WTC11 (cell line): ENCODE measurements around the gene ECI1. TPM values are rescaled to one million over a fixed set of nuclear protein-coding genes. Genes with fewer than 3 reads are reported as not detected.

Experiments
- ATAC-seq: fragments of 200-7000 bp; cut with Tn5 transposase; 2 replicates; pipeline ENCODE4 v1.10.0; 2021; ENCODE audit warnings: mild to moderate bottlenecking, moderate library complexity
- CTCF ChIA-PET: fragments of 300-600 bp; sonication (Branson Sonifier 250); formaldehyde crosslinking; loops from one replicate; lab custom pipeline; 2021; ENCODE audit warnings: antibody characterized with exemption; lab: Charles Lee
- POLR2A ChIA-PET: fragments of 350-600 bp; sonication (Branson Sonifier 250); formaldehyde crosslinking; loops from one replicate; lab custom pipeline; 2021; ENCODE audit warnings: antibody characterized with exemption; lab: Charles Lee
- DNase-seq: peaks from one replicate; pipeline ENCODE4 v3.0.0; 2021; ENCODE audit warnings: low spot score
- H3K27ac Mint-ChIP-seq: 2 replicates; pipeline ENCODE4 v1.8.0; 2021; ENCODE audit warnings: mixed read lengths
- H3K27me3 Mint-ChIP-seq: 2 replicates; pipeline ENCODE4 v1.8.0; 2021; ENCODE audit warnings: low read depth, mild to moderate bottlenecking, moderate library complexity, mixed read lengths
- H3K36me3 Mint-ChIP-seq: 2 replicates; pipeline ENCODE4 v1.8.0; 2021; ENCODE audit warnings: mixed read lengths
- H3K4me1 Mint-ChIP-seq: 2 replicates; pipeline ENCODE4 v1.8.0; 2022; ENCODE audit warnings: mixed read lengths
- H3K4me3 Mint-ChIP-seq: 2 replicates; pipeline ENCODE4 v1.8.0; 2021; ENCODE audit warnings: mild to moderate bottlenecking, moderate library complexity, mixed read lengths
- H3K9me3 Mint-ChIP-seq: 2 replicates; pipeline ENCODE4 v1.8.0; 2021; ENCODE audit warnings: mixed read lengths
- CREB1 ChIP-seq: sonication (generic); formaldehyde crosslinking; IDR thresholded peaks from 2 replicates; pipeline ENCODE4 v1.8.0; 2023; ENCODE audit warnings: mild to moderate bottlenecking, missing genetic modification reagents
- CREM ChIP-seq: sonication (generic); formaldehyde crosslinking; IDR thresholded peaks from 2 replicates; pipeline ENCODE4 v1.8.1; 2022; ENCODE audit warnings: mild to moderate bottlenecking, missing genetic modification reagents, moderate library complexity
- ETV6 ChIP-seq: sonication (generic); formaldehyde crosslinking; IDR thresholded peaks from 2 replicates; pipeline ENCODE4 v1.8.1; 2022; ENCODE audit warnings: mild to moderate bottlenecking, missing genetic modification reagents
- FOXJ3 ChIP-seq: sonication (generic); formaldehyde crosslinking; IDR thresholded peaks from 2 replicates; pipeline ENCODE4 v1.9.0; 2021; ENCODE audit warnings: missing genetic modification reagents, mild to moderate bottlenecking, borderline replicate concordance
- FOXP1 ChIP-seq: sonication (generic); formaldehyde crosslinking; IDR thresholded peaks from 2 replicates; pipeline ENCODE4 v1.8.0; 2022; ENCODE audit warnings: missing genetic modification reagents, mild to moderate bottlenecking, moderate library complexity, borderline replicate concordance
- GABPB1 ChIP-seq: sonication (generic); formaldehyde crosslinking; IDR thresholded peaks from 2 replicates; pipeline ENCODE4 v1.8.1; 2023; ENCODE audit warnings: mild to moderate bottlenecking, missing genetic modification reagents
- GTF2I ChIP-seq: fragments of 250-450 bp; sonication (Bioruptor Pico); conservative IDR thresholded peaks from 2 replicates; pipeline ENCODE4 v1.4.0; 2021; ENCODE audit warnings: mild to moderate bottlenecking
- HMGA2 ChIP-seq: fragments of 250-450 bp; sonication (Bioruptor Pico); IDR thresholded peaks from 2 replicates; pipeline ENCODE4 v1.4.0; 2021; ENCODE audit warnings: mild to moderate bottlenecking, moderate library complexity
- JAZF1 ChIP-seq: fragments of 250-450 bp; sonication (Bioruptor Pico); IDR thresholded peaks from 2 replicates; pipeline ENCODE4 v1.9.0; 2021; ENCODE audit warnings: moderate library complexity, mild to moderate bottlenecking, inconsistent platforms
- KAT7 ChIP-seq: sonication (generic); formaldehyde crosslinking; IDR thresholded peaks from 2 replicates; pipeline ENCODE4 v1.8.1; 2023; ENCODE audit warnings: missing genetic modification reagents, mild to moderate bottlenecking, borderline replicate concordance
- NR1H2 ChIP-seq: sonication (generic); formaldehyde crosslinking; IDR thresholded peaks from 2 replicates; pipeline ENCODE4 v1.9.0; 2021; ENCODE audit warnings: mild to moderate bottlenecking, moderate library complexity, missing genetic modification reagents
- NR3C1 ChIP-seq: sonication (generic); formaldehyde crosslinking; conservative IDR thresholded peaks from 2 replicates; pipeline ENCODE4 v1.8.1; 2023; ENCODE audit warnings: low read depth, mild to moderate bottlenecking, missing genetic modification reagents
- SMAD3 ChIP-seq: sonication (generic); formaldehyde crosslinking; IDR thresholded peaks from 2 replicates; pipeline ENCODE4 v1.8.0; 2022; ENCODE audit warnings: missing genetic modification reagents, mild to moderate bottlenecking, borderline replicate concordance
- TEAD4 ChIP-seq: sonication (generic); formaldehyde crosslinking; IDR thresholded peaks from 2 replicates; pipeline ENCODE4 v1.8.0; 2022; ENCODE audit warnings: mild to moderate bottlenecking, missing genetic modification reagents
- ZBTB21 ChIP-seq: sonication (generic); formaldehyde crosslinking; IDR thresholded peaks from 2 replicates; pipeline ENCODE4 v1.8.1; 2023; ENCODE audit warnings: mild to moderate bottlenecking, missing genetic modification reagents, borderline replicate concordance
- ZNF121 ChIP-seq: sonication (generic); formaldehyde crosslinking; IDR thresholded peaks from 2 replicates; pipeline ENCODE4 v1.8.0; 2023; ENCODE audit warnings: missing genetic modification reagents
- ZNF423 ChIP-seq: fragments of 250-450 bp; sonication (Bioruptor Pico); IDR thresholded peaks from 2 replicates; pipeline ENCODE4 v2.1.2; 2022; ENCODE audit warnings: mild to moderate bottlenecking, moderate library complexity
- total RNA-seq: library from RNA; stranded (reverse); gene quantifications from 3 replicates; pipeline ENCODE4 v1.2.3, GENCODE V29; 2021
- TF ChIP-seq, protein P1 (sequence below): sonication (generic); formaldehyde crosslinking; IDR thresholded peaks from 2 replicates; pipeline ENCODE4 v1.8.1; 2022; ENCODE audit warnings: low read depth, missing genetic modification reagents, borderline replicate concordance
- TF ChIP-seq, protein P2 (sequence below): fragments of 250-450 bp; sonication (Bioruptor Pico); conservative IDR thresholded peaks from 2 replicates; pipeline ENCODE4 v1.9.0; 2021; ENCODE audit warnings: mild to moderate bottlenecking
- TF ChIP-seq, protein P3 (sequence below): sonication (generic); formaldehyde crosslinking; IDR thresholded peaks from 2 replicates; pipeline ENCODE4 v1.8.0; 2022; ENCODE audit warnings: missing genetic modification reagents
- TF ChIP-seq, protein P4 (sequence below): fragments of 250-450 bp; sonication (Bioruptor Pico); IDR thresholded peaks from 2 replicates; pipeline ENCODE4 v1.9.0; 2021; ENCODE audit warnings: mild to moderate bottlenecking
- TF ChIP-seq, protein P5 (sequence below): sonication (generic); formaldehyde crosslinking; IDR thresholded peaks from 2 replicates; pipeline ENCODE4 v1.8.0; 2022; ENCODE audit warnings: mild to moderate bottlenecking, missing genetic modification reagents
- TF ChIP-seq, protein P6 (sequence below): fragments of 250-450 bp; sonication (Bioruptor Pico); IDR thresholded peaks from 2 replicates; pipeline ENCODE4 v2.1.2; 2022; ENCODE audit warnings: mild to moderate bottlenecking, moderate library complexity

ECI1 gene
- total RNA-seq, 1 experiment from 2014 or later, result 100 TPM

DNA sequence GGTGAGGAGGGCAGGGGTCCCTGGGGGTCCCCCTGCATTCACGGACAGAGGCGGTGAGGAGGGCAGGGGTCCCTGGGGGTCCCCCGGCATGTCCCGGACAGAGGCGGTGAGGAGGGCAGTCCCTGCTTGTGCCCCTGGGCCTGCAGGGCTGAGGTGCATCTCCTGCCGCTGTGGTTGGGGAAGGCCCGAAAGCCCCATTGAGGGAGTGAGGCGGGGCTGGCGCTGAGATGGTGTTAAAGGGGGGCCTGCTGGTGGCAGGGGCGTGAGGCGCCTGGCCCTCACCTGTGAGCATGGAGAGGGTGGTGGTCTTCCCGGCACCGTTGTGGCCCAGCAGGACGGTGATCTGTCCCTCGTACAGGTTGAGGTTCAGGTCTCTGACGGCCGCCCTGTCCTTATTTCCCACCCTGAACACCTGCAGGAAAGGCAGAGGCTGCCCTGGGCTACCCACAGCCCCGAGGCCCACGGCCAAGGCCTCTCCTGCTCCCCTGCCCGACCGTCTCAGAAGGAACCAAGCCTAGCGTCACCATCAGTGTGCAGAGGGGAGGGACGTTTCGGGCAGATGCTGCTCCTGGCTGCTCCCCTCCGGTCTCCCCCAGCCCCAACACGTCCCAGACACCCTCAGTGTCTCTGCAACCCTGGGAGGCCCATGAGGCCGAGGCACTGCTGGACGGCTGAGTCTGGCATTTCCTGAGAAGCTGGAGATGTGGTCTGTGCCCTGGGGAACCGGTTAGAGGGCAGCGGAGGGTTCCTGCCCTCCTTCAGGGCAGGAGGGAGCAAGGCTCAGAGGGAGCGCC, 47.9 kb upstream of the ECI1 start:
- TF ChIP-seq ZNF423 (no peak), NR3C1 (CRISPR knock-in tag) (no peak), ETV6 (no peak), TEAD4 (CRISPR knock-in tag) (no peak), KAT7 (CRISPR knock-in tag) (no peak), GTF2I (no peak), NR1H2 (CRISPR knock-in tag) (no peak), FOXP1 (CRISPR knock-in tag) (no peak), SMAD3 (CRISPR knock-in tag) (no peak), CREB1 (CRISPR knock-in tag) (no peak), GABPB1 (CRISPR knock-in tag) (no peak)
- TF ChIP-seq, protein P1, sequence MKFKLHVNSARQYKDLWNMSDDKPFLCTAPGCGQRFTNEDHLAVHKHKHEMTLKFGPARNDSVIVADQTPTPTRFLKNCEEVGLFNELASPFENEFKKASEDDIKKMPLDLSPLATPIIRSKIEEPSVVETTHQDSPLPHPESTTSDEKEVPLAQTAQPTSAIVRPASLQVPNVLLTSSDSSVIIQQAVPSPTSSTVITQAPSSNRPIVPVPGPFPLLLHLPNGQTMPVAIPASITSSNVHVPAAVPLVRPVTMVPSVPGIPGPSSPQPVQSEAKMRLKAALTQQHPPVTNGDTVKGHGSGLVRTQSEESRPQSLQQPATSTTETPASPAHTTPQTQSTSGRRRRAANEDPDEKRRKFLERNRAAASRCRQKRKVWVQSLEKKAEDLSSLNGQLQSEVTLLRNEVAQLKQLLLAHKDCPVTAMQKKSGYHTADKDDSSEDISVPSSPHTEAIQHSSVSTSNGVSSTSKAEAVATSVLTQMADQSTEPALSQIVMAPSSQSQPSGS (CRISPR knock-in tag), result no peak
- TF ChIP-seq, protein P2, sequence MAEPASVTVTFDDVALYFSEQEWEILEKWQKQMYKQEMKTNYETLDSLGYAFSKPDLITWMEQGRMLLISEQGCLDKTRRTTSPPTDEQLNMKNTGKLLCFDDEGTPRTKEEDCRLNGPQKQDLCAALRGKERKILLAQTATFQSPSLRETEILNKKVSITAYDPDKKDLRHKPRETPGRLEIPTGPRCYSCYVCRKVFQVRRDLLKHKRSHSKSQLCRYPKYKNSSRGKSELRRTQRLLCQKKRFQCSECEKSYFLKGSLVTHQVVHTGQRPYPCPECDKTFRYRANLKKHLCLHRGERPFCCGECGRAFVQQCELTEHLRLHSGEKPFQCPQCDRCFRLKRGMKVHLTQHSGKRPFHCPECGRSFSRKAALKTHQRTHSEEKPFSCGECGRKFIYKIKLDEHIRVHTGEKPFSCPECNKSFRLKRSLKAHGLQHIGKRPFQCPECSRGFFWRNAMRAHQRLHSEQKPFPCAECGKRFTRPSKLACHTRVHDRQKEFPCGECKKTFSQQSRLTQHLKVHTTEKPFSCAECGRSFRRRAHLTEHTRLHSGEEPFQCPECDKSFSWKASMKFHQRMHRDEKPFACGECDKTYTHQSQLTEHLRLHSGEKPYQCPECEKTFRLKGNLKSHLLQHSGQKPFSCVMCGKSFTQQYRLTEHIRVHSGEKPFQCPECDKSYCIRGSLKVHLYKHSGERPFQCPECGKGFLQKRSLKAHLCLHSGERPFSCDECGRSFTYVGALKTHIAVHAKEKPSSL (CRISPR knock-in tag), result no peak
- no peak overlapping the region for H3K27ac Mint-ChIP-seq
- DNase-seq (no peak), ATAC-seq (no peak)
- H3K4me1 Mint-ChIP-seq, result no peaks in the 10 kb centered on the region
- H3K36me3 Mint-ChIP-seq, result no peaks in the 10 kb centered on the region
- no peaks in the 10 kb centered on the region for H3K9me3 Mint-ChIP-seq
- no peak overlapping the region for H3K4me3 Mint-ChIP-seq
- POLR2A ChIA-PET, result no interaction called here
- CTCF ChIA-PET, result no interaction called here
- H3K27me3 Mint-ChIP-seq, result no peaks in the 10 kb centered on the region

DNA sequence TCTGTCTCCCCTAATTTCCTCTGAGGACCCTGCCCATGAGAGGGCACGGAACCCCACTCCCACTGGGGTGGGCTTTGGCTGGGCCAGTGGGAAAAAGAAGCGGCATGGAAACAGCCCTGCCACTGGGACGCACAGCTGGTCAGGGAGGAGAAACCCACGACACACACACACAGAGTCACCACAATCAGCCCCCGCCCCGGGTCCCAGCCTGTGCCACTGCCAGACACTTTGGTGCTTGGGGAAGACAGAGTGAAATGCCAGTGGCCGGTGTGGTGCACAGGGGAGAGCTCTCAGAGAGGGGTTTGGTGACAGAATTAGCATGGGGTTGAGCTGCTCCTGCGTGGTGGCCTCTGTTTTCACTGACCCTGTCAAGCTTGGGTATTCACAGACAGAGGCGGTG, 47.2 kb upstream of the ECI1 start:
- POLR2A ChIA-PET, result no interaction called here
- Mint-ChIP-seq H3K4me1 (no peaks in the 10 kb centered on the region), H3K4me3 (no peak overlapping the region), H3K27ac (no peak overlapping the region), H3K9me3 (no peaks in the 10 kb centered on the region), H3K27me3 (no peaks in the 10 kb centered on the region), H3K36me3 (no peaks in the 10 kb centered on the region)
- no peak for ATAC-seq
- DNase-seq, result no peak
- CTCF ChIA-PET, result interaction anchor here (1.9 kb wide), 1 partner anchor 203 kb away, joined by 19 read pairs; no protein-coding TSS in a partner anchor
- TF ChIP-seq CREM (CRISPR knock-in tag) (no peak), FOXJ3 (CRISPR knock-in tag) (no peak), JAZF1 (no peak), ZBTB21 (no peak), ZNF121 (CRISPR knock-in tag) (no peak), NR1H2 (CRISPR knock-in tag) (no peak), HMGA2 (CRISPR knock-in tag) (no peak)
- TF ChIP-seq, protein P3, sequence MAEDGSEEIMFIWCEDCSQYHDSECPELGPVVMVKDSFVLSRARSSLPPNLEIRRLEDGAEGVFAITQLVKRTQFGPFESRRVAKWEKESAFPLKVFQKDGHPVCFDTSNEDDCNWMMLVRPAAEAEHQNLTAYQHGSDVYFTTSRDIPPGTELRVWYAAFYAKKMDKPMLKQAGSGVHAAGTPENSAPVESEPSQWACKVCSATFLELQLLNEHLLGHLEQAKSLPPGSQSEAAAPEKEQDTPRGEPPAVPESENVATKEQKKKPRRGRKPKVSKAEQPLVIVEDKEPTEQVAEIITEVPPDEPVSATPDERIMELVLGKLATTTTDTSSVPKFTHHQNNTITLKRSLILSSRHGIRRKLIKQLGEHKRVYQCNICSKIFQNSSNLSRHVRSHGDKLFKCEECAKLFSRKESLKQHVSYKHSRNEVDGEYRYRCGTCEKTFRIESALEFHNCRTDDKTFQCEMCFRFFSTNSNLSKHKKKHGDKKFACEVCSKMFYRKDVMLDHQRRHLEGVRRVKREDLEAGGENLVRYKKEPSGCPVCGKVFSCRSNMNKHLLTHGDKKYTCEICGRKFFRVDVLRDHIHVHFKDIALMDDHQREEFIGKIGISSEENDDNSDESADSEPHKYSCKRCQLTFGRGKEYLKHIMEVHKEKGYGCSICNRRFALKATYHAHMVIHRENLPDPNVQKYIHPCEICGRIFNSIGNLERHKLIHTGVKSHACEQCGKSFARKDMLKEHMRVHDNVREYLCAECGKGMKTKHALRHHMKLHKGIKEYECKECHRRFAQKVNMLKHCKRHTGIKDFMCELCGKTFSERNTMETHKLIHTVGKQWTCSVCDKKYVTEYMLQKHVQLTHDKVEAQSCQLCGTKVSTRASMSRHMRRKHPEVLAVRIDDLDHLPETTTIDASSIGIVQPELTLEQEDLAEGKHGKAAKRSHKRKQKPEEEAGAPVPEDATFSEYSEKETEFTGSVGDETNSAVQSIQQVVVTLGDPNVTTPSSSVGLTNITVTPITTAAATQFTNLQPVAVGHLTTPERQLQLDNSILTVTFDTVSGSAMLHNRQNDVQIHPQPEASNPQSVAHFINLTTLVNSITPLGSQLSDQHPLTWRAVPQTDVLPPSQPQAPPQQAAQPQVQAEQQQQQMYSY, result no peak
- TF ChIP-seq, protein P4, sequence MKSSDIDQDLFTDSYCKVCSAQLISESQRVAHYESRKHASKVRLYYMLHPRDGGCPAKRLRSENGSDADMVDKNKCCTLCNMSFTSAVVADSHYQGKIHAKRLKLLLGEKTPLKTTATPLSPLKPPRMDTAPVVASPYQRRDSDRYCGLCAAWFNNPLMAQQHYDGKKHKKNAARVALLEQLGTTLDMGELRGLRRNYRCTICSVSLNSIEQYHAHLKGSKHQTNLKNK, result no peak
- TF ChIP-seq, protein P2 (CRISPR knock-in tag), result no peak
- TF ChIP-seq, protein P5, sequence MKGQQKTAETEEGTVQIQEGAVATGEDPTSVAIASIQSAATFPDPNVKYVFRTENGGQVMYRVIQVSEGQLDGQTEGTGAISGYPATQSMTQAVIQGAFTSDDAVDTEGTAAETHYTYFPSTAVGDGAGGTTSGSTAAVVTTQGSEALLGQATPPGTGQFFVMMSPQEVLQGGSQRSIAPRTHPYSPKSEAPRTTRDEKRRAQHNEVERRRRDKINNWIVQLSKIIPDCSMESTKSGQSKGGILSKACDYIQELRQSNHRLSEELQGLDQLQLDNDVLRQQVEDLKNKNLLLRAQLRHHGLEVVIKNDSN (CRISPR knock-in tag), result no peak
- TF ChIP-seq, protein P6, sequence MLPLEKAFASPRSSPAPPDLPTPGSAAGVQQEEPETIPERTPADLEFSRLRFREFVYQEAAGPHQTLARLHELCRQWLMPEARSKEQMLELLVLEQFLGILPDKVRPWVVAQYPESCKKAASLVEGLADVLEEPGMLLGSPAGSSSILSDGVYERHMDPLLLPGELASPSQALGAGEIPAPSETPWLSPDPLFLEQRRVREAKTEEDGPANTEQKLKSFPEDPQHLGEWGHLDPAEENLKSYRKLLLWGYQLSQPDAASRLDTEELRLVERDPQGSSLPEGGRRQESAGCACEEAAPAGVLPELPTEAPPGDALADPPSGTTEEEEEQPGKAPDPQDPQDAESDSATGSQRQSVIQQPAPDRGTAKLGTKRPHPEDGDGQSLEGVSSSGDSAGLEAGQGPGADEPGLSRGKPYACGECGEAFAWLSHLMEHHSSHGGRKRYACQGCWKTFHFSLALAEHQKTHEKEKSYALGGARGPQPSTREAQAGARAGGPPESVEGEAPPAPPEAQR (CRISPR knock-in tag), result no peak
